Esophagus muscularis mucosa (tissue), 4 donors: ENCODE data around the gene IFNGR2. TPM values are rescaled to one million over a fixed set of nuclear protein-coding genes. Genes with fewer than 3 reads are reported as not detected.
"Not testable (repeated sequence)": the region's sequence is repeated elsewhere in the genome, so short reads cannot be mapped to it uniquely, and the experiment has no call there.

Experiments
- DNase-seq: peaks from one replicate; pipeline ENCODE4 v3.0.0-alpha.2; 2017; ENCODE audit errors: extremely low spot score
- H3K27ac ChIP-seq, 4 donors: fragments of 200-600 bp; sonication (generic); replicated peaks in 1 of 4; 1 replicate in 3 of 4; 2 replicates in 1 of 4; pipeline ENCODE4 v1.5.1; 2016 to 2019; ENCODE audit warnings: mild to moderate bottlenecking in 1 of 4
- H3K27me3 ChIP-seq, 4 donors: fragments of 200-600 bp; sonication (generic); one replicate each; pipeline versions ENCODE4 v1.5.1 to v1.6.0; 2016 to 2019
- H3K36me3 ChIP-seq, 4 donors: fragments of 200-600 bp; sonication (generic); one replicate each; pipeline ENCODE4 v1.5.1; 2016 to 2019
- H3K4me1 ChIP-seq, 4 donors: fragments of 200-600 bp; sonication (generic); one replicate each; pipeline ENCODE4 v1.5.1; 2016 to 2019
- H3K4me3 ChIP-seq, 4 donors: fragments of 200-600 bp; sonication (generic); 1 replicate in 2 of 4; 2 replicates in 2 of 4; pipeline ENCODE4 v1.5.1; 2016 to 2019; ENCODE audit warnings: mild to moderate bottlenecking in 4 of 4, moderate library complexity in 1 of 4
- H3K9me3 ChIP-seq, 4 donors: fragments of 200-600 bp; sonication (generic); 1 replicate in 3 of 4; 2 replicates in 1 of 4; pipeline ENCODE4 v1.5.1; 2016 to 2019
- CTCF ChIP-seq, 3 experiments: fragments of 200-600 bp in 2 of 3; fragments of 450-650 bp in 1 of 3; sonication (generic) in 2 of 3; IDR thresholded peaks; one replicate each; pipeline ENCODE4 v1.5.1; 2017 to 2019; ENCODE audit warnings: antibody characterized with exemption in 3 of 3, mild to moderate bottlenecking in 2 of 3, moderate library complexity in 1 of 3
- EP300 ChIP-seq: sonication (generic); formaldehyde crosslinking; IDR thresholded peaks from one replicate; pipeline ENCODE4 v1.6.1; 2017; ENCODE audit warnings: antibody characterized with exemption
- POLR2A ChIP-seq: fragments of 450-650 bp; IDR thresholded peaks from one replicate; pipeline ENCODE4 v1.6.1; 2017; ENCODE audit warnings: antibody characterized with exemption, moderate library complexity, mild to moderate bottlenecking, low read depth
- POLR2AphosphoS5 ChIP-seq, 2 donors: sonication (generic); formaldehyde crosslinking; IDR thresholded peaks; one replicate each; pipeline ENCODE4 v1.6.1; 2017; ENCODE audit warnings: antibody characterized with exemption in 2 of 2
- WGBS: methylation state at CpG from one replicate; pipeline ENCODE4 v1.1.5; 2018; 5-methylcytosine and 5-hydroxymethylcytosine counted together
- intact Hi-C: fragments of 100-400 bp; cut with DNase I; formaldehyde crosslinking; loops from one replicate; pipeline ENCODE4 v1.15.1; 2023
- total RNA-seq, 4 donors: library from RNA; depleted of rRNA; stranded (reverse); fragments of >200 nt; gene quantifications; one replicate each; pipeline versions ENCODE4 v1.1.0 to v1.2.1, GENCODE V29; 2016

Gene IFNGR2
- total RNA-seq, 4 donors from 2014 or later = 28.7 to 56.3 (median 39.3) TPM

GRCh38 chr21:33444499-33444898 is 41.3 kb downstream of the IFNGR2 start:
- Histone ChIP-seq H3K27ac (peak overlapping the region in 2 of 4 donors; percentile 42 to 50), H3K4me1 (peaks cover 11 to 25% (median 18%) of the 10 kb centered on the region in 4 donors), H3K36me3 (peaks cover 4 to 53% (median 26%) of the 10 kb centered on the region in 4 donors), H3K4me3 (no peak overlapping the region), H3K27me3 (no peaks in the 10 kb centered on the region), H3K9me3 (no peaks in the 10 kb centered on the region)
- 47% methylated on average over 2 of the region's 2 CpGs for WGBS
- no peak for DNase-seq
- TF ChIP-seq POLR2A (no peak), POLR2AphosphoS5 (IDR thresholded peaks at IDR 0.05) (no peak), EP300 (no peak), CTCF (IDR thresholded peaks at IDR 0.05) (no peak)
- intact Hi-C loops = loop anchor here (2.0 to 10.0 kb wide), 3 partner anchors 40 to 610 kb away; no protein-coding TSS in a partner anchor

DNA sequence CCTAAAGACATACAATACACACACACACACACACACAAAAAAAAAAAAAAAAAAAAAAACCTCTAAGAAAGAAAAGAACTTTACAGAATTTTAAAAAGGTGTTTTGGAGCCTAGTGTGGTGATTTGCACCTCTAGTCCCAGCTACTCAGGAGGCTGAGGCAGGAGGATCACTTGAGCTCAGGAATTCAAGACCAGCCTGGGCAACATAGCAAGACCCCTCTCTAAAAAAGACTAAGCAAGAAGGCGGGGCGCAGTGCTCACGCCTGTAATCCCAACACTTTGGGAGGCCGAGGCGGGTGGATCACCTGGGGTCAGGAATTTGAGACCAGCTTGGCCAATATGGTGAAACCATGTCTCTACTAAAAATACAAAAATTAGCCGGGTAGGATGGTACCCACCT is 43.4 kb downstream of the IFNGR2 start:
- Histone ChIP-seq H3K4me1 (peaks cover 8 to 19% (median 16%) of the 10 kb centered on the region in 4 donors), H3K36me3 (peaks cover 10 to 61% (median 28%) of the 10 kb centered on the region in 4 donors)
- not testable (repeated sequence) for DNase-seq, H3K4me3 ChIP-seq, H3K27ac ChIP-seq, H3K27me3 ChIP-seq, H3K9me3 ChIP-seq
- intact Hi-C loops = loop anchor here (5.0 to 10.0 kb wide), 2 partner anchors 84 to 612 kb away; no protein-coding TSS in a partner anchor
- 87% methylated on average over 6 of the region's 6 CpGs for WGBS

- H3K36me3 ChIP-seq = peaks cover 16 to 80% (median 46%) of the 10 kb centered on the region in 4 donors
- no peak overlapping the region for H3K27ac ChIP-seq
- no peaks in the 10 kb centered on the region for H3K9me3 ChIP-seq
- no peaks in the 10 kb centered on the region for H3K27me3 ChIP-seq
- intact Hi-C loops = loop anchor here (5.0 to 10.0 kb wide), 2 partner anchors 87 to 615 kb away; no protein-coding TSS in a partner anchor
- DNase-seq = no peak
- no peak overlapping the region for H3K4me3 ChIP-seq
- H3K4me1 ChIP-seq = peaks cover 0 to 9% (median 6%) of the 10 kb centered on the region in 4 donors
- TF ChIP-seq POLR2AphosphoS5 (IDR thresholded peaks at IDR 0.05) = no peak
- WGBS = 89% methylated on average over 4 of the region's 4 CpGs
Measured at GRCh38 chr21:33449616-33450015, 46.4 kb downstream of the IFNGR2 start.

DNA sequence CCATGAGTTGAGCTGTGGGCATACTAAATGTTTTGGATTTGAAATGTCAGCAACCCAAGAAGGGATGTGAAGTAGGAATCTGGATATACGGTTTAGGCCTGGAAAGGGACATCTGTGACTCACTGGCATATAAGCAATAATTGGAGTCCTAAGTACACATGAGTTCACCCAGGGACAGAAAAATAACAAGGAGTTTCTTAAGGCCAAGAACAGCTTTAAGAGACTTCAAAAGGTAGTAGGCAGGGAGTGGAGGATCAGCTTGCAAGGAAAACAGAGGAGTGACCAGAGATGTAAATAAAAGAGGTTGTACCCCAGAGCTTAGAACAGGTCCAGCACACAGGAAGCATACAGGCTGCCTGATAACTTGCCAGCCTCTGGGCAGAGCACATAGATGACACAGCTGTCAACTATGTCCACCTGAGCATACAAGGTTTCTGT is 48.4 kb downstream of the IFNGR2 start:
- no peak for TF ChIP-seq EP300
- no peak for TF ChIP-seq CTCF (IDR thresholded peaks at IDR 0.05)
- no peak for TF ChIP-seq POLR2AphosphoS5 (IDR thresholded peaks at IDR 0.05)
- no peak for TF ChIP-seq POLR2A
- Histone ChIP-seq H3K9me3 (no peaks in the 10 kb centered on the region), H3K27ac (no peak overlapping the region), H3K4me3 (no peak overlapping the region), H3K27me3 (no peaks in the 10 kb centered on the region), H3K4me1 (no peaks in the 10 kb centered on the region), H3K36me3 (peaks cover 25 to 88% (median 58%) of the 10 kb centered on the region in 4 donors)
- WGBS = 81% methylated on average over 1 of the region's 1 CpG
- DNase-seq = no peak
- intact Hi-C loops = no loop called here

DNA sequence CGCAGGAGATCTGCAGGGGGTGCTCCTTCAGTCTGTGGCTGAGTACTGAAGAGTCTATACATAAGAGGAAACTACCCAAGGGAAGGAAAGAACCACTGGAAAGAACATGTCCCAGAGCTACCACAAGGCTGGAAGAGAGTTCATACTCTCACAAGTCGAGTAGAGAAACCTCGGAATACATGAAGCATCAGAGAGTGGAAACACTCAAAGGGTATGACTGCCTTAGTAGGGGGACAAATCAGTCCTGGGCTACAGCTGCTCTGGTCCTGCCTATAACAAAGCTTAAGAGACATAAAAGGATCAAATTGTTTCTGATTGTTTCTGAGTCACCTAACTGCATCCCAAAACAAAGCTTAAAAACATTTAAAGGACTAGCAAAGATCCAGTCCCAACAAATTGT is 49.1 kb downstream of the IFNGR2 start:
- Histone ChIP-seq H3K4me1 (no peaks in the 10 kb centered on the region), H3K36me3 (peaks cover 27 to 88% (median 59%) of the 10 kb centered on the region in 4 donors), H3K9me3 (no peaks in the 10 kb centered on the region), H3K27me3 (no peaks in the 10 kb centered on the region), H3K4me3 (no peak overlapping the region), H3K27ac (no peak overlapping the region)
- intact Hi-C loops = no loop called here
- no peak for DNase-seq
- 83% methylated on average over 3 of the region's 3 CpGs for WGBS
- TF ChIP-seq CTCF (IDR thresholded peaks at IDR 0.05) (no peak), POLR2A (no peak), EP300 (no peak), POLR2AphosphoS5 (IDR thresholded peaks at IDR 0.05) (no peak)
